ENCODE results near the gene RNF224. TPM values are rescaled to one million over a fixed set of nuclear protein-coding genes. Genes with fewer than 3 reads are reported as not detected.

The RNF224 gene
- not detected in 2 replicates for total RNA-seq

DNA sequence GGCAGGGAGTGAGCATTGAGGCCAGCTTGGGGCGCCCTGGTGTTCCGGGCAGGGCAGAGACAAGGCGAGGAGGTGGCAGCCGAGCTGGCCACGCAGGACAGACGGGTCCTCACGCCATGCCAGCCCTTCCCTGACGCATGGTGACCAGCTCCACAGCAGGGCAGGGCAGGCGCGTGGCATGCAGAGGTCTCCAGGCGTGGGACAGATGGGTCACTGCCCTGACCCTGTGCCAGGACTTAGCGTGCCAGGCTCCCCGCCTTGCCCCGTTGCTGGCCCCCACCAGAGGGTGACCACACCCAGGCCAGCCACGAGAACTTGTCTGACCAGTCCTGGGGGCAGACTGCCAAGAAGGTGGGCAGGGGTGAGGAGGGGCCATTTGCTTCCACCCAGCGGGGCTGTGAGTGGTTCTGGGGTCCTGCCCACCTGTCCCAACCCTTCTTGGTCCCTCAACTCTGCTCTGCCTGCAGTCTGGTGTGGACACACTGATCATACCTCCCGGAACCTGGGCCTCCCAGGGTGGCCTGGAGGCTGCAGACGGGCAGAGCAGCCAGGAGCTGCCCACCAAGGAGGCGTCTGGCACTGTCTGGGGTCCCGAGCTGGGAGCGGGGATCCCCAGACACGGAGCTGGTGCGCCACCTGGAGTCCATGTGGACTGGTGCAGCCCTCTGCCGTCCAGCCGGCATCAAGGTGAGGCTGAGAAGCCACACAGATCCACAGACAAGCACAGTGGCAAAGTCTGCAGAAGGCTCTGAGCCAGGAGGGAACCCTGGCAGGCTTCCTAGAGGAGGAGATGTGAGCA, at the start of gene RNF224:
Gene RNF224 (plus strand): TSS at position 449 of the 799 bp plus-strand sequence. CDS start 834 bp downstream, outside the sequence.
- intact Hi-C loops (cut with micrococcal nuclease), result loop anchor here (1.0 kb wide), 1 partner anchor 109 kb away; no protein-coding TSS in a partner anchor
- H3K27me3 Mint-ChIP-seq, result peaks cover 2% of the 10 kb centered on the region
- no peaks in the 10 kb centered on the region for H3K36me3 Mint-ChIP-seq (ENCODE audit: low read depth)
- peak within 1 kb of the TSS; percentile 55 for H3K27ac Mint-ChIP-seq
- peak; percentile 95 for DNase-seq
- H3K4me1 Mint-ChIP-seq, result peaks cover 6% of the 10 kb centered on the region
- no peaks in the 10 kb centered on the region for H3K9me3 Mint-ChIP-seq
- H3K4me3 Mint-ChIP-seq, result no peak within 1 kb of the TSS

DNA sequence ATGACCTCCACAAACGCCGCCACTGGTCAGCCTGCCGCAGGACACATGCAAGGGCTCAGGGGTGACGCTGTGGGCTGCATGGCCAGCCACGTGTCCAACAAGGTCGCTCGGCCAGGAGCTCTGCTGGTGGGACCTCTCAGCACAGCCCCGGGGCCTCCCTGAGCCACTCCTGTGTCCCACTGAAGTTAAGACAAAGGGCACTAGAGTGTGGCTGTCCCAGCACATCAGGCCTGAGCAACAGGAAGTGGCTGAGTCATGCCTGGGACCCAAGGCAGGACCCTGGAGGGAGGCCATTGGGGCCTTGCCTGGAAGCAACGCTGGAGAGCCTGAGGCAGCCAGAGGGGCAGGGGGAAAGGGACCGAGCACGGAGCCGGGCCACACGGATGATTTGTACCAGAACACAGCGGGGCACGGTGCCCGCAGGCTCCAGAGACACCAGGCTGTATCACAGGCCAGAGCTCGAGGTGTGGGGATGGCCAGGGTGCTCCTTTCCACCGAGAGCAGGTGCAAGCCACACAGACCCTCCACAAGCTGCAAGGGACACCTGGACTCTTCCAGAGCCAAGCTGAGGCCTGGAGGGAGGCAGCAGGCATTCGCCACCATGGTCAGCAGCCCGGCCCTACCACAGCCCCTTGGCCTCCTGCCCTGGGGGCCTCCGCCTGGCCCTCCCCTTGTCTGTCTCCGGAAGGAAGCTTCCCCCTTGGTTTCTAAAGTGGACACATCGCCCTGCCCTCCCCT, 48.9 kb upstream of the RNF224 start:
- H3K9me3 Mint-ChIP-seq, result no peaks in the 10 kb centered on the region
- intact Hi-C loops (cut with micrococcal nuclease), result loop anchor here (10.0 kb wide), 1 partner anchor 134 kb away; the partner anchor contains the start of gene NPDC1
- no peaks in the 10 kb centered on the region for H3K4me1 Mint-ChIP-seq
- no peak overlapping the region for H3K27ac Mint-ChIP-seq
- no peak for DNase-seq
- peaks cover 17% of the 10 kb centered on the region for H3K36me3 Mint-ChIP-seq (ENCODE audit: low read depth)
- no peak overlapping the region for H3K4me3 Mint-ChIP-seq
- peaks cover 2% of the 10 kb centered on the region for H3K27me3 Mint-ChIP-seq

DNA sequence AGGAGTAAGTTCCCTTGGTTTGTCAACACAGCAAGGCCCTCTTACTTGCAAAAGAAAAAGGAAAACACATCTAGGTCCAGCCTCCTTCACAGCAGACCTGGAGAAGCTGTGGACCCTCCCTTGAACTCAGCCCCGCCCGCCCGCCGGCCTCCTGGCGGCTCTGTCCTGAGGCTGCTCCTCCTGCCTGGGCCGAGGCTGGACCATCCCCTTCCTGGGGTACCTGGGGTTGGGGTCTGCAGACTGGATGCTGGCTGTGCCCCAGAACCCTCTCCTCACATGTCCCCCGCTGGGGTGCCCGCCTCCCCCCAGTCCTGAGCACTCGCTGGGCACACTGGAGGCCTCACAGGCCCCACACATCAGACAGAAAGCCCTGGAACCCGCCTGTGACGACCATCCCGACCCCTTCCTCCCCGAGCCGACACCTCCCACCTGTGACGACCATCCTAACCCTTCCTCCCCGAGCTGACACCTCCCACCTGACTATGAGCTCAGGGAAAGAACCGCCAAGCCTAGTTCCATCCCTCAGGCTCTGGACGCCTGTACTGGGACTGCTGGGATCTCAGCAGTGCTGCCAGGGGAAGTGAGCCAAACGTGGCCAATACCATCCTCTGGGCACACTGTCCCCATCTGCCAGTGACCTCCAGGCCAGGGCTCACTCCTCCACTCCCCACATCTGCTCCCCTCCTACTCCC, 48.2 kb upstream of the RNF224 start:
- peaks cover 21% of the 10 kb centered on the region for H3K36me3 Mint-ChIP-seq (ENCODE audit: low read depth)
- no peaks in the 10 kb centered on the region for H3K9me3 Mint-ChIP-seq
- no peaks in the 10 kb centered on the region for H3K27me3 Mint-ChIP-seq
- intact Hi-C loops (cut with micrococcal nuclease), result loop anchor here (10.0 kb wide), 1 partner anchor 134 kb away; the partner anchor contains the start of gene NPDC1
- peaks cover 2% of the 10 kb centered on the region for H3K4me1 Mint-ChIP-seq
- H3K4me3 Mint-ChIP-seq, result no peak overlapping the region
- H3K27ac Mint-ChIP-seq, result no peak overlapping the region
- DNase-seq, result no peak

DNA sequence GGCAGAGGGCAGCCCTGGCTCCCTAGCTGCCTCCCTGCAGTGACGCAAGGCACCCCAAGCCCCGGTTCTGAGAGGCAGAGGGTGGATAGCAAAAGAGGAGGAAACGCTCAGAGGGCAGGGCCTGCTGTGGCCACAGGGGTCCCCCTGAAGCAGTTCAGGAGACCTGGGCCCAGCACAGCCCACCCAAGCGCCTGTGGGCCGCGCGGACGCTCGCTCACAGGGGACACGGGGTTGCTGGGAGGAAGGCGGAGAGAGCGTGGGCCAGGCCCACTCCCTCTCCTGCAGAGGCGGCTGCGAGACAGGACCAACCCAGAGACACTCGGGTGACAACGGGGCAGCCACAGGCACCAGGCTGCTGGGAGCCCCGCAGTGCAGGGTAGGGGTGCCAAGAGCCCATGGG, 47.5 kb upstream of the RNF224 start:
- no peak overlapping the region for H3K4me3 Mint-ChIP-seq
- intact Hi-C loops (cut with micrococcal nuclease), result loop anchor here (10.0 kb wide), 1 partner anchor 135 kb away; the partner anchor contains the start of gene NPDC1
- no peak overlapping the region for H3K27ac Mint-ChIP-seq
- H3K27me3 Mint-ChIP-seq, result no peaks in the 10 kb centered on the region
- no peaks in the 10 kb centered on the region for H3K9me3 Mint-ChIP-seq
- DNase-seq, result no peak
- H3K4me1 Mint-ChIP-seq, result peaks cover 3% of the 10 kb centered on the region
- peaks cover 26% of the 10 kb centered on the region for H3K36me3 Mint-ChIP-seq (ENCODE audit: low read depth)

DNA sequence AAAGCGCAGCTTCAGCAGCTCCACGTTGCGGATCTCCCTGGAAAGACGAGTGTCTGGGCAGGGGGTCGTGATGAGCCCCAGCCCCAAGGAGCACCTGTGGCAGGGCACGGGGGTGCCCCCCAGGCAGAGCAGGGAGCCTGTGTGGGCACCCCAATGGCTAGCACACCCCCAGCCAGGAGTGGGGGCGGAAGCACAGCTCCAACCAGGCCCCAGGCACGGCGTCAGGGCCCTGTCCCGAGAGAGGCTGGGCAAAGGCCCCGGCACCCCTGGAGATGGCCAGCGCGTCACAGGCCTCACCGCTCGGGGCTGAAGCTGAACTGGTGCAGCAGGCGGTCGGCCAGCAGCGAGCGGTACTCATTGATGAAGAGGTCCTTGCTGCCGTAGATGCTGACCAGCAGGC, 46.8 kb upstream of the RNF224 start:
- Mint-ChIP-seq H3K27me3 (no peaks in the 10 kb centered on the region), H3K4me1 (peaks cover 3% of the 10 kb centered on the region), H3K36me3 (ENCODE audit: low read depth) (peaks cover 26% of the 10 kb centered on the region), H3K4me3 (no peak overlapping the region), H3K27ac (no peak overlapping the region), H3K9me3 (no peaks in the 10 kb centered on the region)
- DNase-seq, result no peak
- intact Hi-C loops (cut with micrococcal nuclease), result no loop called here

DNA sequence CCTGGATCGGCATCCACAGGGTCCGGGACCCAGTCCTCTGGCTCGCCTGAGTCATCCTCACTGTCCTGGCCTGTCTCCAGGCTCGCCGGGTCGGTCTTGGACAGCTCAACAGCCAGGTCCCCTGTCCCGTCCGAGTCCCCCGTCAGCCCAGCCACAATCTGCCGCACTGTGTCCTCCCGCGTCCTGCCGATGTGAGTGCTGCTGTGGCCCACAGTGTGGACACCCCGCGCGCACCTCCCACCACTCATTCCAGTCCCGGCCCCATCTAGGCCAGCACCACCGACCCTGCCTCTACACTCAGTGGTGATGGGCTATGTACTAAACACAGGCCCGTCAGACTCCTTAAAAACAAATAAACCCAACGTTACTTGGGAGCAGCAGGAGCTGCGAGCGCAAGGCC, 45.6 kb upstream of the RNF224 start:
- intact Hi-C loops (cut with micrococcal nuclease), result no loop called here
- peaks cover 26% of the 10 kb centered on the region for H3K36me3 Mint-ChIP-seq (ENCODE audit: low read depth)
- no peak overlapping the region for H3K4me3 Mint-ChIP-seq
- no peaks in the 10 kb centered on the region for H3K9me3 Mint-ChIP-seq
- peaks cover 5% of the 10 kb centered on the region for H3K4me1 Mint-ChIP-seq
- no peaks in the 10 kb centered on the region for H3K27me3 Mint-ChIP-seq
- DNase-seq, result no peak
- H3K27ac Mint-ChIP-seq, result no peak overlapping the region

DNA sequence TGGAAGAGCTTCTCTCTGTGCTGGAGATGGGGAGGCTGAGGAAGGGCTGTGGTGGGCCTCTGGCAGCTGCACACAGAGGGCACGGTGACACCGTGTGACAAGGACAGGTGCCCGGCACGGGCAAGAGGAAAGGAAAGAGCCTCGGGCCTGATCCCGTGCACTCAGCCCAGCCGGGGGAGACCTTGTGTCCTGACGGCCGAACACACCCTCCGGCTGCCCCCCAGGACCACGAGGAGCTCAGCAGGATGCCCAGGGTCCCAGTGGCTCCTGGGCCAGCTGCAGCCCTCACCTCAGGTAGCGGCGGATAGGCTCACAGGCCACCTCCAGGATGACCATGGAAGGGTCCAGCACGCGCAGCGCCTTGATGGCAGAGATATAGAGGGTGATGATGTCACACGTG, 44.5 kb upstream of the RNF224 start:
- Mint-ChIP-seq H3K9me3 (no peaks in the 10 kb centered on the region), H3K36me3 (ENCODE audit: low read depth) (peaks cover 27% of the 10 kb centered on the region), H3K4me1 (peaks cover 15% of the 10 kb centered on the region)

DNA sequence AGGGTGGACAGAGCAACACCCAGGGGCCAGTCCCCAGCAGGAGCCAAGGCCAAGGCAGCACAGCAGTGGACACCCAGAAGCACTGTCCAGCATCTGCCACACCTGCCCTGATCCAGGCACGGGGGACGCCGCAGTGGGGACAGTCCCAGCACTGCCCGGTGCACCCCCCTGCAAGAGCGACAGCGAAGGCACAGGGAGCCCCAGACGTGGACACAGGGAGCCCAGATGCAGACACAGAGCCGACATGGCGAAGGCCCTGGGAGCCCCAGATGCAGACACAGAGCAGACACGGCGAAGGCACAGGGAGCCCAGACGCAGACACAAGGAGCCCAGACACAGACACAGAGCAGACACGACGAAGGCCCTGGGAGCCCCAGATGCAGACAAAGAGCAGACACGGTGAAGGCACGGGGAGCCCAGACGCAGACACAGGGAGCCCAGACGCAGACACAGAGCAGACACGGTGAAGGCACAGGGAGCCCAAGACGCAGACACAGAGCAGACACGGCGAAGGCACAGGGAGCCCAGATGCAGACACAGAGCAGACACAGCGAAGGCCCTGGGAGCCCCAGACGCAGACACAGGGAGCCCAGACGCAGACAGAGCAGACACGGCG, 43.2 kb upstream of the RNF224 start:
- H3K27me3 Mint-ChIP-seq, result no peaks in the 10 kb centered on the region
- H3K27ac Mint-ChIP-seq, result no peak overlapping the region
- H3K4me1 Mint-ChIP-seq, result peaks cover 18% of the 10 kb centered on the region
- DNase-seq, result no peak
- intact Hi-C loops (cut with micrococcal nuclease), result no loop called here
- no peak overlapping the region for H3K4me3 Mint-ChIP-seq
- no peaks in the 10 kb centered on the region for H3K9me3 Mint-ChIP-seq
- peaks cover 31% of the 10 kb centered on the region for H3K36me3 Mint-ChIP-seq (ENCODE audit: low read depth)

More for the DNA sequence above, 44.5 kb upstream of the RNF224 start:
- no peak overlapping the region for H3K4me3 Mint-ChIP-seq
- no peak for DNase-seq
- H3K27ac Mint-ChIP-seq, result no peak overlapping the region
- no peaks in the 10 kb centered on the region for H3K27me3 Mint-ChIP-seq
- intact Hi-C loops (cut with micrococcal nuclease), result no loop called here

DNA sequence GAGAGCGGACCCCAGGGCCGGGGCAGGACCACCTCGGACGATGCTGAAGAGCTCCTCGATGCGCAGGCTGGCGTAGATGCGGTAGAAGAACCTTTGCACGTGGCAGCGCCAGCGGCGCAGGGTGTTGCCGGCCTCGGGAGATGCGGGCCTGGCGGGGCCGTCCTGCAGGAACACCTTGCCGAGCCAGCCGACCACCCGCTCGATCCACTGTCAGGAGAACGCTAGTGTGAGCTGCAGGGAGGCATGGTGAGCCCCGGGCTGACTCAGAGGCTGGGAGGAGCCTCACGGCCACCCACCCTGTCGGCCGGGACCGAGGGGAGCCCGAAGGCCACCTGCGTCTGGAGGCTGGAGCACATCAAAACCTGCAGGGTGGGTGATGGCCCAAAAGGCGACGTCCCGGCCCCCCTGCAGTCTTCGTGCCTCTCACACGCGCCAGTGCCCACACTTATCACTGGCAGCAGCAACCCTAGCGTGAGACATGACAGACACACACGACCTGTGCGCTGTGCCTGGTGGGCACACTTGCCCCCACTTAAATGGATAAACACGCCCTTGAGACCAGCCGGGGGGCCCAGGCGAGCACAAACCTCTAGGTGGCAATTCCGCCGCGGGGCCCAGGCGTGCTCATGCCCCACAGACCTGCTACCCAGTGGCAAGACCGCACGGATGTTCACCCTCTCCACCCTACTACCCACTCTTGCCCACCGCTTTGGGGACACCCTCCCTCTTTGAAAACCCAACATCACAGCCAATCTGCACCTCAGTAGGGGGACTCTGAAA, 42.2 kb upstream of the RNF224 start:
- intact Hi-C loops (cut with micrococcal nuclease), result no loop called here
- Mint-ChIP-seq H3K4me1 (peaks cover 22% of the 10 kb centered on the region), H3K9me3 (no peaks in the 10 kb centered on the region), H3K27me3 (no peaks in the 10 kb centered on the region), H3K27ac (no peak overlapping the region), H3K4me3 (no peak overlapping the region), H3K36me3 (ENCODE audit: low read depth) (peaks cover 30% of the 10 kb centered on the region)
- no peak for DNase-seq

DNA sequence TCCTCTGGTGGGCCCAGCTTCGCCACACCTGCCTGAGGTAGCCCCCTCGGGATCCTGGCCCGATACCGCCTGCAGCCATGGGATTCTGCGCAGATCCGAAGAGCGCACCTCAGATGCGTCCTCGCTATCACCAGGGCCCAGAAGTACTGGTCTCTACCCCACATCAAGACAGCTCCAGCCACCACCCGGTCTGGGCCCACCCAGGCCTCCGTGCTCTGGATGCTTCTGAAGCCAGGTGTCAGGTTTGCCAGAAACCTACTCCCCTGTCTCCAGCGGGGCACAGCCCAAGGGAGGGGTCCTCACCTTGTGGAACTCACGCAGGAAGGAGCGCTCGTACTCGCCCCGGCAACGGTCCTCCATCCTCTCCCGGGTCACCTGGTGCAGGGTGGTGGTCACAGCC, 41.4 kb upstream of the RNF224 start:
- DNase-seq, result no peak
- H3K9me3 Mint-ChIP-seq, result no peaks in the 10 kb centered on the region
- no peaks in the 10 kb centered on the region for H3K27me3 Mint-ChIP-seq
- H3K36me3 Mint-ChIP-seq (ENCODE audit: low read depth), result peaks cover 34% of the 10 kb centered on the region
- no peak overlapping the region for H3K27ac Mint-ChIP-seq
- intact Hi-C loops (cut with micrococcal nuclease), result no loop called here
- H3K4me3 Mint-ChIP-seq, result no peak overlapping the region
- peaks cover 22% of the 10 kb centered on the region for H3K4me1 Mint-ChIP-seq

DNA sequence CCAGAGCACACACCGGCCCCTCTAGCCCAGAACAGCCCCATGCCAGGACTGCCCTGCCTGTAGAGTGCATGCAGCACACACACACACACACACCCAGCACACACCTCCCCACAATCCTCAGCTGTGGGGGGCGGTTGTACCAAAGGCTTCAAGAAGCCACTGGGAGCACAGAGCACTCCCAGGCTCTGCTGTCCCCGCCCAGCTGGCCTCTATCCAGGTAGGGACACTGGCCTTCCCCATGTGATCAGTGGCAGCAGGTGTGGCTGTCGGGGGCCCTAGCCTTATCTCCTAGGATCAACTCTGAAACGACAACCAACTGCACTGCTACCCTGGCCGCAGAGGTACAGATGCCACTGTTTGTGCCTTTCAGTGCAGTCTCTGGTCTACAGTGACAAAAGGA, 40.9 kb upstream of the RNF224 start:
- Mint-ChIP-seq H3K27ac (no peak overlapping the region), H3K9me3 (no peaks in the 10 kb centered on the region), H3K27me3 (no peaks in the 10 kb centered on the region), H3K4me3 (peak overlapping the region; percentile 91), H3K36me3 (ENCODE audit: low read depth) (peaks cover 36% of the 10 kb centered on the region), H3K4me1 (peaks cover 22% of the 10 kb centered on the region)
- no peak for DNase-seq
- intact Hi-C loops (cut with micrococcal nuclease), result no loop called here

DNA sequence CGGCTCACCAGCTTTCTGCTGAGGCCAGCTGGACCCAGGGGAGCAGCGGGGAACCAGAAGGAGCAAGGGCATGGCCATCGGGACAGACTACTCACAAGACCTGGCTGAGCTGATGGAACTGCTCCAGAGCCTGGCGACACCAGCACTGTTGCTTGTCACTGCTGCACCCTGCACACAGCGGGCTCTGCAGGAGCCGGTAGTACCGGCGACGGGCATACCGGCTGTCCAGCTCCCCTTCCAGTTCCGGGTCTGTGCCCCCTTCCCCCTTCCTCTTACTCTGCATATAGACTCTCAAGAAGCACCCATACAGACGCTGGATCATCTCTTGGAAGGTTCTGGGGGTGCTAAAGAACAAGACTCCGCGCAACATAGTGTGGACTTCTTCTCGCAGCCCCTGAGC, 39.9 kb upstream of the RNF224 start:
- peaks cover 22% of the 10 kb centered on the region for H3K4me1 Mint-ChIP-seq
- intact Hi-C loops (cut with micrococcal nuclease), result no loop called here
- H3K4me3 Mint-ChIP-seq, result peak overlapping the region; percentile 91
- no peaks in the 10 kb centered on the region for H3K9me3 Mint-ChIP-seq
- peaks cover 34% of the 10 kb centered on the region for H3K36me3 Mint-ChIP-seq (ENCODE audit: low read depth)
- DNase-seq, result no peak
- peak overlapping the region; percentile 91 for H3K27ac Mint-ChIP-seq
- H3K27me3 Mint-ChIP-seq, result no peaks in the 10 kb centered on the region

DNA sequence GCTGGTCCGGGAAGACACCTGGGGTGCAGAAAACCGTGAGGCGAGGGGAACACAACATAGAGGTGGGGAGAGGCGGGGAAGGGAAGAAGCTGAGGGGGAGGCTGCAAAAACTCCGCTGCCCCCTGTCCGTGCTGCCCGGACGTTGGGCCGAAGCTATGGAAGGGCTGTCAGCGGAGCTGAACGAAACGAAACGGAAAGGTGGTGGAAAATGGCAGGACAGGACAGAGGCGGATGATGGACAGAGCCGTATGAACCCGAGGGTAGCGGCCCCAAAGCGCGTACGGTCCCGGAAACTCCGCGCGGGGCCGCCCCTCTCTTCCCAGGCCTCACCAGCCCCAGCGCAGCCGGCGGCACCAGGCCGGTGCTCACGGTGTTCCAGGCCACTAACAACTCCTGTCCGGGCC, 39.2 kb upstream of the RNF224 start:
- H3K9me3 Mint-ChIP-seq, result no peaks in the 10 kb centered on the region
- intact Hi-C loops (cut with micrococcal nuclease), result loop anchor here (1.0 to 2.0 kb wide), 4 partner anchors 12 to 49 kb away; partner anchors contain the start of genes NDOR1, TMEM203 and TPRN
- DNase-seq, result no peak
- peaks cover 34% of the 10 kb centered on the region for H3K36me3 Mint-ChIP-seq (ENCODE audit: low read depth)
- H3K27me3 Mint-ChIP-seq, result no peaks in the 10 kb centered on the region
- peak overlapping the region; percentile 91 for H3K4me3 Mint-ChIP-seq
- peak overlapping the region; percentile 91 for H3K27ac Mint-ChIP-seq
- peaks cover 22% of the 10 kb centered on the region for H3K4me1 Mint-ChIP-seq
